IMR-90 (cell line): Measurements from ENCODE around the gene CD300LB. TPM values are rescaled to one million over a fixed set of nuclear protein-coding genes. Genes with fewer than 3 reads are reported as not detected.

ENCODE experiments used
- ATAC-seq: fragments of 200-7000 bp; cut with Tn5 transposase; 2 replicates; pipeline ENCODE4 v1.9.1; 2020; ENCODE audit warnings: low read depth, mild to moderate bottlenecking, moderate library complexity
- BruUV-seq: library from RNA; stranded (reverse); fragments of 400-500 nt; replicated peaks from 2 replicates; lab custom pipeline; 2021; lab: Mats Ljungman, UMichigan
- CTCF ChIA-PET: fragments of 300-600 bp; formaldehyde crosslinking; extraction: SDS; loops from one replicate; lab custom pipeline; 2021; ENCODE audit warnings: antibody characterized with exemption; lab: Yijun Ruan, JAX
- POLR2A ChIA-PET: fragments of 300-600 bp; sonication (Branson Sonifier 250); formaldehyde crosslinking; loops from one replicate; lab custom pipeline; 2022; ENCODE audit warnings: antibody characterized with exemption; ENCODE audit not compliant: unreplicated experiment; lab: Charles Lee
- DNase-seq: peaks from one replicate; pipeline ENCODE4 v3.0.0; 2013
- H2AFZ ChIP-seq: replicated peaks from 2 replicates; pipeline ENCODE3; 2013; ENCODE audit warnings: low read length, mild to moderate bottlenecking; ENCODE audit not compliant: poor library complexity
- H2AK5ac ChIP-seq: 2 replicates; pipeline ENCODE4 v1.6.1; 2013; ENCODE audit warnings: low read depth, low read length, inconsistent platforms
- H2AK9ac ChIP-seq: replicated peaks from 2 replicates; pipeline ENCODE3; 2013; ENCODE audit warnings: mild to moderate bottlenecking, low read depth, low read length, moderate library complexity; ENCODE audit not compliant: poor library complexity
- H2BK120ac ChIP-seq: 2 replicates; pipeline ENCODE4 v1.6.1; 2013; ENCODE audit warnings: low read depth, low read length, inconsistent platforms
- H2BK15ac ChIP-seq: 3 replicates; pipeline ENCODE4 v1.6.1; 2013; ENCODE audit warnings: low read depth, low read length, inconsistent platforms
- H2BK20ac ChIP-seq: 2 replicates; pipeline ENCODE4 v1.6.1; 2013; ENCODE audit warnings: low read depth, mild to moderate bottlenecking, inconsistent platforms, low read length, moderate library complexity
- H2BK5ac ChIP-seq: 2 replicates; pipeline ENCODE4 v1.6.1; 2013; ENCODE audit warnings: mild to moderate bottlenecking, low read depth, low read length, inconsistent platforms; ENCODE audit not compliant: poor library complexity, severe bottlenecking
- H3K14ac ChIP-seq: replicated peaks from 2 replicates; pipeline ENCODE4 v1.6.1; 2013; ENCODE audit warnings: low read depth, low read length, inconsistent platforms
- H3K18ac ChIP-seq: 2 replicates; pipeline ENCODE4 v1.6.1; 2013; ENCODE audit warnings: low read depth, low read length, control low read depth
- H3K23ac ChIP-seq: 2 replicates; pipeline ENCODE4 v1.6.1; 2013; ENCODE audit warnings: low read depth, low read length, inconsistent platforms
- H3K27ac ChIP-seq: 2 replicates; pipeline ENCODE4 v1.5.1; 2013; ENCODE audit warnings: mild to moderate bottlenecking, control low read depth, low read length; ENCODE audit not compliant: insufficient read depth
- H3K27me3 ChIP-seq: 2 replicates; pipeline ENCODE4 v1.6.1; 2013; ENCODE audit warnings: low read length; ENCODE audit not compliant: control insufficient read depth, insufficient read depth
- H3K36me3 ChIP-seq: 2 replicates; pipeline ENCODE4 v1.6.1; 2013; ENCODE audit warnings: low read length, mixed read lengths; ENCODE audit not compliant: control insufficient read depth, insufficient read depth
- H3K4ac ChIP-seq: 2 replicates; pipeline ENCODE4 v1.6.1; 2013; ENCODE audit warnings: low read depth, low read length, inconsistent platforms
- H3K4me1 ChIP-seq: 2 replicates; pipeline ENCODE4 v1.6.1; 2013; ENCODE audit warnings: low read length, mixed read lengths; ENCODE audit not compliant: control insufficient read depth, insufficient read depth
- H3K4me2 ChIP-seq: 2 replicates; pipeline ENCODE4 v1.6.1; 2013; ENCODE audit warnings: low read depth, mild to moderate bottlenecking, control low read depth, low read length, moderate library complexity
- H3K4me3 ChIP-seq: 2 replicates; pipeline ENCODE4 v1.5.1; 2013; ENCODE audit warnings: low read depth, mild to moderate bottlenecking, control low read depth, low read length, moderate library complexity; ENCODE audit not compliant: insufficient read depth
- H3K56ac ChIP-seq: 2 replicates; pipeline ENCODE4 v1.6.1; 2013; ENCODE audit warnings: low read length, inconsistent platforms; ENCODE audit not compliant: insufficient read depth; ENCODE audit errors: extremely low read depth
- H3K79me1 ChIP-seq, 2 experiments: 2 replicates each; pipeline ENCODE4 v1.6.1; 2013; ENCODE audit warnings: low read length in 2 of 2, inconsistent platforms in 1 of 2, low read depth in 1 of 2
- H3K9ac ChIP-seq: 2 replicates; pipeline ENCODE4 v1.6.1; 2013; ENCODE audit warnings: low read depth, low read length, control low read depth
- H3K9me1 ChIP-seq: 2 replicates; pipeline ENCODE4 v1.6.1; 2013; ENCODE audit warnings: low read length, inconsistent platforms; ENCODE audit not compliant: insufficient read depth
- H3K9me3 ChIP-seq: 2 replicates; pipeline ENCODE4 v1.6.1; 2013; ENCODE audit warnings: low read length; ENCODE audit not compliant: control insufficient read depth, insufficient read depth
- H4K20me1 ChIP-seq: 2 replicates; pipeline ENCODE4 v1.6.1; 2013; ENCODE audit warnings: low read length, inconsistent platforms; ENCODE audit not compliant: insufficient read depth
- H4K5ac ChIP-seq: 2 replicates; pipeline ENCODE4 v1.6.1; 2013; ENCODE audit warnings: mild to moderate bottlenecking, low read depth, low read length, control low read depth
- H4K8ac ChIP-seq, 2 experiments: 2 replicates each; pipeline ENCODE4 v1.6.1; 2013; ENCODE audit warnings: low read depth in 2 of 2, low read length in 2 of 2, control low read depth in 1 of 2, inconsistent platforms in 1 of 2
- H4K91ac ChIP-seq: 2 replicates; pipeline ENCODE4 v1.6.1; 2013; ENCODE audit warnings: low read depth, low read length, inconsistent platforms; ENCODE audit not compliant: insufficient read depth
- BHLHE40 ChIP-seq: fragments of 150-350 bp; IDR thresholded peaks from 2 replicates; pipeline ENCODE4 v1.6.1; 2016; ENCODE audit warnings: mild to moderate bottlenecking, low read depth, low read length
- CHD1 ChIP-seq: IDR thresholded peaks from 2 replicates; pipeline ENCODE4 v1.6.1; 2012; ENCODE audit warnings: low read depth, low read length, improper control_type of control experiment
- CTCF ChIP-seq: conservative IDR thresholded peaks from 2 replicates; pipeline ENCODE4 v1.5.1; 2012; ENCODE audit warnings: mild to moderate bottlenecking, low read depth, low read length, improper control_type of control experiment
- ELK1 ChIP-seq: fragments of 150-350 bp; IDR thresholded peaks from 2 replicates; pipeline ENCODE4 v1.6.1; 2016; ENCODE audit warnings: low read depth, mild to moderate bottlenecking, low read length, moderate library complexity, borderline replicate concordance
- POLR2A ChIP-seq: IDR thresholded peaks from 2 replicates; pipeline ENCODE4 v1.6.1; 2012; ENCODE audit warnings: mild to moderate bottlenecking, low read depth, low read length
- SMC3 ChIP-seq: fragments of 150-350 bp; IDR thresholded peaks from 2 replicates; pipeline ENCODE4 v1.6.1; 2016; ENCODE audit warnings: low read depth, mild to moderate bottlenecking, antibody characterized with exemption, low read length, moderate library complexity
- WGBS, 2 experiments: methylation state at CpG; one replicate each; pipeline versions ENCODE4 v1.1.5 to v1.1.7; 2013; ENCODE audit warnings: missing lambda C conversion rate in 2 of 2; ENCODE audit not compliant: insufficient read length in 1 of 2; ENCODE audit errors: extremely low coverage in 2 of 2; 5-methylcytosine and 5-hydroxymethylcytosine counted together
- dilution Hi-C: fragments of 300-500 bp; cut with HindIII; formaldehyde crosslinking; loops from one replicate; pipeline ENCODE4 v1.14.3; 2018; ENCODE audit warnings: low sequenced_read_pairs; ENCODE audit not compliant: unreplicated experiment
- in situ Hi-C: fragments of 300-500 bp; cut with MboI; formaldehyde crosslinking; loops from 3 replicates; pipeline ENCODE4 v1.14.3; 2019; ENCODE audit warnings: low sequenced_read_pairs, inconsistent platforms, mixed read lengths
- intact Hi-C: fragments of 100-400 bp; cut with micrococcal nuclease; formaldehyde crosslinking; loops from 2 replicates; pipeline ENCODE4 v1.10.0; 2022
- polyA plus RNA-seq, 3 experiments: library from polyadenylated mRNA; depleted of rRNA; stranded (reverse); fragments of >200 nt; gene quantifications; 2 replicates each; pipeline ENCODE4 v1.2.3, GENCODE V29; 2012; ENCODE audit warnings: low replicate concordance in 1 of 3
- total RNA-seq: library from RNA; depleted of rRNA; stranded (reverse); fragments of >200 nt; gene quantifications from 2 replicates; pipeline ENCODE4 v1.2.3, GENCODE V29; 2012

CD300LB gene
- total and polyA plus RNA-seq, 2 of the 4 experiments (the other 2 are of a cell fraction) = not detected

DNA sequence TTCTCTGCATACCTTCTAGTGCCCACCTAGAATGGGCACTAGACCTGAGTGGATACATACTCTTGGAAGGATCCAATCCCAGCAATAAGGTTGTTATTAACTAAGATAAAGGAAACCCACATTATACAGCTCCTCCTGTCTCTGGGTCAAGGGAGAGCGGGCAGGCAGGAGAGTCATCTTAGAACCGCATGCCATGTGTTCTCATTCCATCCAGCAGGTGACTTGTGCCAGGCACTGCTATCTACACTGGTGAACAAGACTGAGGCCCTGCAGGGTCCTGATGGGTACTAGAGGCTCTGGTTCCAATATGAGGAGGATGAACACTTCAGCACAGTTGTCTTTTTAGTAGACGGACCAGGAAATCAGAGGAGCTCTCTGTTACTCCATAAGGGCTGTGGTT, 41.9 kb upstream of the CD300LB start:
- H3K4me2 ChIP-seq = no peak overlapping the region
- dilution Hi-C loops (no loop called here), intact Hi-C loops (no loop called here), in situ Hi-C loops (no loop called here)
- no TSS peak for BruUV-seq
- H3K9me1 ChIP-seq = no peaks in the 10 kb centered on the region
- H2BK15ac ChIP-seq = no peak overlapping the region
- H4K5ac ChIP-seq = no peak overlapping the region
- no peak overlapping the region for H2BK5ac ChIP-seq
- H3K9ac ChIP-seq = no peak overlapping the region
- H3K4ac ChIP-seq = no peak overlapping the region
- no peak overlapping the region for H2AFZ ChIP-seq
- WGBS, 2 experiments = 60% methylated on average over 1 of the region's 3 CpGs; no CpG with 5 or more reads in 1 of the 2 experiments
- H4K91ac ChIP-seq = no peak overlapping the region
- H3K27me3 ChIP-seq = no peaks in the 10 kb centered on the region
- no peak overlapping the region for H2BK20ac ChIP-seq
- H3K27ac ChIP-seq = no peak overlapping the region
- DNase-seq (no peak), ATAC-seq (no peak)
- H3K36me3 ChIP-seq = no peaks in the 10 kb centered on the region
- H3K4me3 ChIP-seq = no peak overlapping the region
- H2AK5ac ChIP-seq = no peak overlapping the region
- CTCF ChIA-PET = no interaction called here
- H3K4me1 ChIP-seq = no peaks in the 10 kb centered on the region
- H4K8ac ChIP-seq = no peak overlapping the region
- POLR2A ChIA-PET = no interaction called here
- no peak overlapping the region for H2AK9ac ChIP-seq
- H2BK120ac ChIP-seq = no peak overlapping the region
- peaks cover 19% of the 10 kb centered on the region for H3K9me3 ChIP-seq
- H4K20me1 ChIP-seq = no peaks in the 10 kb centered on the region
- no peak overlapping the region for H3K18ac ChIP-seq
- H3K23ac ChIP-seq = no peak overlapping the region
- no peak for TF ChIP-seq SMC3
- no peak for TF ChIP-seq ELK1
- TF ChIP-seq CHD1 = no peak
- TF ChIP-seq CTCF = no peak
- no peak for TF ChIP-seq POLR2A
- no peak for TF ChIP-seq BHLHE40
- H3K79me1 ChIP-seq = no peaks in the 10 kb centered on the region
- no peak overlapping the region for H3K56ac ChIP-seq
- H3K14ac ChIP-seq = no peak overlapping the region
